B cell (primary cell): ENCODE measurements around the gene IFRD2. TPM values are rescaled to one million over a fixed set of nuclear protein-coding genes. Genes with fewer than 3 reads are reported as not detected.

ENCODE experiments used
- ATAC-seq: fragments of 200-7000 bp; cut with Tn5 transposase; one replicate; pipeline ENCODE4 v1.10.0; 2021; ENCODE audit warnings: low read depth, mild to moderate bottlenecking, moderate number of reproducible peaks, moderate library complexity
- CTCF ChIA-PET: fragments of 350-600 bp; sonication (Branson Sonifier 250); formaldehyde crosslinking; loops from one replicate; lab custom pipeline; 2021; ENCODE audit warnings: antibody characterized with exemption, inconsistent platforms; lab: Charles Lee
- POLR2A ChIA-PET: fragments of 350-600 bp; sonication (Branson Sonifier 250); formaldehyde crosslinking; loops from one replicate; lab custom pipeline; 2021; ENCODE audit warnings: antibody characterized with exemption; lab: Charles Lee
- DNase-seq: peaks from one replicate; pipeline ENCODE4 v3.0.0; 2013
- H2AFZ ChIP-seq: 2 replicates; pipeline ENCODE4 v1.6.1; 2012; ENCODE audit warnings: mild to moderate bottlenecking, low read depth, low read length; ENCODE audit not compliant: insufficient read depth, poor library complexity, severe bottlenecking
- H3K27ac ChIP-seq, 2 donors: 1 replicate in 1 of 2; 2 replicates in 1 of 2; pipeline ENCODE4 v1.5.1; 2012 to 2013; ENCODE audit warnings: low read length in 2 of 2, mild to moderate bottlenecking in 2 of 2, moderate library complexity in 1 of 2
- H3K27me3 ChIP-seq, 4 experiments: fragments of 200-600 bp in 1 of 4; sonication (generic) in 1 of 4; replicated peaks in 1 of 4; 1 replicate in 2 of 4; 2 replicates in 2 of 4; pipeline versions ENCODE4 v1.6.1 to v1.7.0; 2013 to 2016; ENCODE audit warnings: low read length in 3 of 4, mild to moderate bottlenecking in 2 of 4, mixed read lengths in 1 of 4, moderate library complexity in 1 of 4; ENCODE audit not compliant: insufficient read depth in 4 of 4, control insufficient read depth in 3 of 4; ENCODE audit errors: control extremely low read depth in 1 of 4
- H3K36me3 ChIP-seq, 2 experiments: replicated peaks in 1 of 2; 1 replicate in 1 of 2; 2 replicates in 1 of 2; pipeline versions ENCODE4 v1.6.1 to v1.7.1; 2013; ENCODE audit warnings: low read length in 1 of 2; ENCODE audit not compliant: insufficient read depth in 2 of 2, control insufficient read depth in 1 of 2; ENCODE audit errors: control extremely low read depth in 1 of 2, extremely low read depth in 1 of 2
- H3K4me1 ChIP-seq, 2 donors: fragments of 200-600 bp in 1 of 2; sonication (generic) in 1 of 2; 1 replicate in 1 of 2; 2 replicates in 1 of 2; pipeline versions ENCODE4 v1.5.1 to v1.6.1; 2013 to 2017; ENCODE audit warnings: low read length in 2 of 2; ENCODE audit not compliant: control insufficient read depth in 2 of 2, insufficient read depth in 2 of 2
- H3K4me2 ChIP-seq: replicated peaks from 2 replicates; pipeline ENCODE3; 2012; ENCODE audit warnings: mild to moderate bottlenecking, low read depth, low read length; ENCODE audit not compliant: poor library complexity, severe bottlenecking
- H3K4me3 ChIP-seq, 5 experiments: fragments of 200-600 bp in 1 of 5; sonication (generic) in 1 of 5; 1 replicate in 3 of 5; 2 replicates in 2 of 5; pipeline versions ENCODE4 v1.5.1 to v1.7.0; 2011 to 2016; ENCODE audit warnings: low read length in 4 of 5, mild to moderate bottlenecking in 4 of 5, low read depth in 2 of 5, control low read depth in 1 of 5, moderate library complexity in 1 of 5; ENCODE audit not compliant: insufficient read depth in 1 of 5; ENCODE audit errors: control extremely low read depth in 1 of 5, extremely low read depth in 1 of 5
- H3K79me2 ChIP-seq: fragments of 200-600 bp; sonication (generic); one replicate; pipeline ENCODE4 v1.6.0; 2016; ENCODE audit warnings: low read length; ENCODE audit not compliant: control insufficient read depth, insufficient read depth
- H3K9ac ChIP-seq: fragments of 200-600 bp; sonication (generic); 2 replicates; pipeline ENCODE4 v1.6.1; 2017; ENCODE audit warnings: mild to moderate bottlenecking, low read length, moderate library complexity
- H3K9me3 ChIP-seq, 3 donors: one replicate each; pipeline versions ENCODE4 v1.6.1 to v1.7.1; 2013; ENCODE audit warnings: low read length in 2 of 3; ENCODE audit not compliant: control insufficient read depth in 2 of 3, insufficient read depth in 1 of 3; ENCODE audit errors: control extremely low read depth in 1 of 3
- H4K20me1 ChIP-seq: 2 replicates; pipeline ENCODE4 v1.6.0; 2012; ENCODE audit warnings: mild to moderate bottlenecking, low read length; ENCODE audit not compliant: insufficient read depth, control insufficient read depth, poor library complexity, severe bottlenecking
- H3K27ac Mint-ChIP-seq: one replicate; pipeline ENCODE4 v1.8.0; 2021; ENCODE audit warnings: mixed read lengths
- H3K27me3 Mint-ChIP-seq: one replicate; pipeline ENCODE4 v1.8.0; 2021; ENCODE audit warnings: mixed read lengths
- H3K4me1 Mint-ChIP-seq: one replicate; pipeline ENCODE4 v1.8.0; 2021; ENCODE audit warnings: mixed read lengths
- H3K4me3 Mint-ChIP-seq: one replicate; pipeline ENCODE4 v1.8.0; 2021; ENCODE audit warnings: mixed read lengths
- H3K9me3 Mint-ChIP-seq: one replicate; pipeline ENCODE4 v1.8.0; 2022; ENCODE audit warnings: mixed read lengths; ENCODE audit not compliant: insufficient read depth
- EZH2 ChIP-seq: IDR thresholded peaks from 2 replicates; pipeline ENCODE4 v1.6.1; 2012; ENCODE audit warnings: borderline replicate concordance, low read depth, mild to moderate bottlenecking, moderate library complexity, low read length; ENCODE audit not compliant: insufficient read depth, poor library complexity, severe bottlenecking
- whole genome bisulfite sequencing: methylation state at CpG from one replicate; pipeline ENCODE4 v1.1.5; 2013; ENCODE audit warnings: missing lambda C conversion rate; ENCODE audit not compliant: insufficient coverage; 5-methylcytosine and 5-hydroxymethylcytosine counted together
- intact Hi-C: fragments of 100-400 bp; cut with micrococcal nuclease; formaldehyde crosslinking; loops from one replicate; pipeline ENCODE4 v1.10.0; 2022
- polyA plus RNA-seq: library from polyadenylated mRNA; depleted of rRNA; stranded (reverse); fragments of >200 nt; gene quantifications from 2 replicates; pipeline ENCODE4 v1.2.3, GENCODE V29; 2012
- total RNA-seq, 2 donors: library from RNA; stranded (reverse); fragments of 120-200 nt in 1 of 2; gene quantifications; 1 replicate in 1 of 2; 2 replicates in 1 of 2; pipeline versions ENCODE4 v1.2.3 to v1.2.4, GENCODE V29; 2013 to 2022
- TF ChIP-seq, protein P1 (sequence below): fragments of 200-600 bp; IDR thresholded peaks from one replicate; pipeline ENCODE4 v1.8.0; 2022; ENCODE audit warnings: antibody characterized with exemption, mild to moderate bottlenecking

Gene IFRD2
- total and polyA plus RNA-seq, 2 donors (not counting 1 experiment from before 2014, with no cell fraction given): 63.4 to 80.1 TPM

DNA sequence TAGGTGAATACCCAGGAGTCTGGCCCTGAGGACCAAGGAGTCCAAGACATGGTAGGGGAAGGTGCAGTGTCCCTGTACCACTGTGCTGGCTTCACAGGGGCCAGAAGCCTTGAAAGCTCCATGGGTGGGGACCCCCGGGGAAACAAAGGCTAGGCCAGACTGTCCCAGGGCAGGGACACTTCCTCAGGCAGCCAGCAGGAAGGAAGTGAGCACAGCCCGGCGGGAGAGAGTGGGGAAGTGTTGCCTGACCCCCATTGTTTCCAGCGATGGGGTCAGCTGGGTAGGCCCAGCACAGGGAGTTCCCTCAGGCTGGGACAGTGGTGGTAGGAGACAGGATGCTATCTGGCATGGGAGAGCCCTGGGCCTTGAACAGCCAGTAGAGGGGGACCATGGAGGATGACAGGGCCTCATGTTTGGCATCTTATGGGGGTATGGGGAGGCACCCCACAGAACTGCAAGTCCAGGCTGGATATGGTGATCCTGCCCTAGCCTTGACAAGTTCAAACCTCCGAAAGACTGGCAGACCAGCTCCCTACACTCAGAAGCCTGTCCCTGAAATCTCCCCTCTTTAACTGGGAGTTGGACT, 31.5 kb upstream of the IFRD2 start:
- Histone ChIP-seq H3K27ac (no peak overlapping the region), H3K79me2 (peaks cover 21% of the 10 kb centered on the region), H3K4me1 (peaks cover 28 to 53% of the 10 kb centered on the region in 2 donors), H3K36me3 (peaks cover 0 to 18% of the 10 kb centered on the region in 2 experiments), H3K9ac (no peak overlapping the region), H2AFZ (no peak overlapping the region), H4K20me1 (peaks cover 11% of the 10 kb centered on the region), H3K9me3 (peaks cover 0 to 3% (median 0%) of the 10 kb centered on the region in 3 donors), H3K27me3 (no peaks in the 10 kb centered on the region), H3K4me2 (no peak overlapping the region), H3K4me3 (no peak overlapping the region)
- ChIA-PET POLR2A (interaction anchor here (2.9 kb wide), 1 partner anchor 13 kb away, joined by 16 read pairs; no protein-coding TSS in a partner anchor), CTCF (interaction anchor here (0.8 to 3.1 kb wide), 14 partner anchors 9 to 218 kb away, joined by 3 to 28 read pairs (median 6); partner anchors contain the start of genes HYAL3, IFRD2 and NAA80)
- Mint-ChIP-seq H3K4me3 (peak overlapping the region; percentile 87), H3K27me3 (no peaks in the 10 kb centered on the region), H3K9me3 (no peaks in the 10 kb centered on the region), H3K4me1 (peaks cover 50% of the 10 kb centered on the region), H3K27ac (no peak overlapping the region)
- ATAC-seq (no peak), DNase-seq (no peak)
- WGBS: 41% methylated on average over 4 of the region's 5 CpGs
- no peak for TF ChIP-seq EZH2
- TF ChIP-seq, protein P1, sequence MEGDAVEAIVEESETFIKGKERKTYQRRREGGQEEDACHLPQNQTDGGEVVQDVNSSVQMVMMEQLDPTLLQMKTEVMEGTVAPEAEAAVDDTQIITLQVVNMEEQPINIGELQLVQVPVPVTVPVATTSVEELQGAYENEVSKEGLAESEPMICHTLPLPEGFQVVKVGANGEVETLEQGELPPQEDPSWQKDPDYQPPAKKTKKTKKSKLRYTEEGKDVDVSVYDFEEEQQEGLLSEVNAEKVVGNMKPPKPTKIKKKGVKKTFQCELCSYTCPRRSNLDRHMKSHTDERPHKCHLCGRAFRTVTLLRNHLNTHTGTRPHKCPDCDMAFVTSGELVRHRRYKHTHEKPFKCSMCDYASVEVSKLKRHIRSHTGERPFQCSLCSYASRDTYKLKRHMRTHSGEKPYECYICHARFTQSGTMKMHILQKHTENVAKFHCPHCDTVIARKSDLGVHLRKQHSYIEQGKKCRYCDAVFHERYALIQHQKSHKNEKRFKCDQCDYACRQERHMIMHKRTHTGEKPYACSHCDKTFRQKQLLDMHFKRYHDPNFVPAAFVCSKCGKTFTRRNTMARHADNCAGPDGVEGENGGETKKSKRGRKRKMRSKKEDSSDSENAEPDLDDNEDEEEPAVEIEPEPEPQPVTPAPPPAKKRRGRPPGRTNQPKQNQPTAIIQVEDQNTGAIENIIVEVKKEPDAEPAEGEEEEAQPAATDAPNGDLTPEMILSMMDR: no peak
- intact Hi-C loops: loop anchor here (1.0 to 5.0 kb wide), 2 partner anchors 49 to 86 kb away; partner anchors contain the start of gene GNAI2

DNA sequence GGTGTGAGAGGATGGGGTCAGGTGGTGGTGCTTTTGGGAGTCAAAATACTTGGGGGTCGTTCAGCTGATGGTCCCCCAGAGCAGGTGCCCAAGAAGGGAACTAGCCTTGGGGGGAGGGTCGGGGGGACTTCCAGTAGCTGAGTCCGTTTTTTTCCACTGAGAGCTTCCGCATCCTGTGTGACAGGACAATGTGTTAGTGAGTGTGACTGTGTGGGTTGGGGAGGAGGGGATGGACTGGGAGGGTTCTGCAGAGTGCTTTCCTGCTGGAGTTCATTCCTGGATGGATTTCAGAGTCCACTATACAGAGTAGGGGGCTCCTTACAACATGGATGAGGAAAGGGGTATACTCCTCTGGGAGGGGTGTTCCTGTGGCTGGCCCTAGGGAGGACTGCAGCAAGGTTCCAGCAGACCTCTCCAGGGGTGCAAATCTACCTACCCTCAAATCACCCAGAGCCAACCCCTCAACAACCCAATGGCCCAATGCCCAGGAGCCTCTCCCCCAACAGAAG, 30.9 kb upstream of the IFRD2 start:
- Histone ChIP-seq H3K4me3 (no peak overlapping the region), H3K79me2 (peaks cover 21% of the 10 kb centered on the region), H2AFZ (no peak overlapping the region), H3K27me3 (no peaks in the 10 kb centered on the region), H3K4me1 (peaks cover 29 to 53% of the 10 kb centered on the region in 2 donors), H3K36me3 (peaks cover 0 to 18% of the 10 kb centered on the region in 2 experiments), H3K9ac (no peak overlapping the region), H3K27ac (no peak overlapping the region), H3K4me2 (no peak overlapping the region), H4K20me1 (peaks cover 11% of the 10 kb centered on the region), H3K9me3 (peaks cover 0 to 3% (median 0%) of the 10 kb centered on the region in 3 donors)
- ChIA-PET CTCF (interaction anchor here (0.6 to 3.1 kb wide), 9 partner anchors 13 to 219 kb away, joined by 3 to 28 read pairs (median 5); partner anchors contain the start of genes HYAL3 and NAA80), POLR2A (interaction anchor here (2.3 to 2.9 kb wide), 2 partner anchors 14 to 24 kb away, joined by 16 to 24 read pairs; partner anchors contain the start of genes HYAL3 and NAA80)
- DNase-seq (no peak), ATAC-seq (no peak)
- TF ChIP-seq, protein P1: no peak
- no peak for TF ChIP-seq EZH2
- Mint-ChIP-seq H3K4me3 (peak overlapping the region; percentile 87), H3K27ac (peak overlapping the region; percentile 53), H3K4me1 (peaks cover 50% of the 10 kb centered on the region), H3K9me3 (no peaks in the 10 kb centered on the region), H3K27me3 (no peaks in the 10 kb centered on the region)
- WGBS: 56% methylated on average over 4 of the region's 4 CpGs
- intact Hi-C loops: loop anchor here (5.0 kb wide), 1 partner anchor 86 kb away; the partner anchor contains the start of gene GNAI2
